Astrocyte of the spinal cord (primary cell): ENCODE measurements around the gene GPM6B.

ENCODE experiments used
- DNase-seq: peaks from one replicate; pipeline ENCODE4 v3.0.0; 2011; ENCODE audit warnings: low read depth, low spot score
- H3K4me3 ChIP-seq: 2 replicates; pipeline ENCODE4 v1.5.1; 2011; ENCODE audit warnings: low read depth, mild to moderate bottlenecking, low read length, moderate library complexity
- CTCF ChIP-seq: IDR thresholded peaks from 2 replicates; pipeline ENCODE4 v1.5.1; 2012; ENCODE audit warnings: low read depth, mild to moderate bottlenecking, low read length, inconsistent platforms
- in situ Hi-C: cut with HindIII; loops from 2 replicates; pipeline ENCODE4 v1.10.0; 2017; ENCODE audit warnings: low sequenced_read_pairs

GPM6B gene

GRCh38 chrX:13836575-13836974, 19.7 kb upstream of the GPM6B start:
- no peak for TF ChIP-seq CTCF
- H3K4me3 ChIP-seq, result no peak overlapping the region
- in situ Hi-C loops, result no loop called here
- no peak for DNase-seq

- DNase-seq, result no peak
- no peak for TF ChIP-seq CTCF
- in situ Hi-C loops, result no loop called here
These were observed 18.9 kb upstream of the GPM6B start for GRCh38 chrX:13835825-13836224.

GRCh38 chrX:13834355-13834754, 17.5 kb upstream of the GPM6B start:
- TF ChIP-seq CTCF, result no peak
- in situ Hi-C loops, result no loop called here
- no peak for DNase-seq

More at GRCh38 chrX:13835825-13836224, 18.9 kb upstream of the GPM6B start:
- no peak overlapping the region for H3K4me3 ChIP-seq

GRCh38 chrX:13829983-13830382, 13.1 kb upstream of the GPM6B start:
- no peak for DNase-seq
- no peak for TF ChIP-seq CTCF
- H3K4me3 ChIP-seq, result no peak overlapping the region
- in situ Hi-C loops, result no loop called here

More at GRCh38 chrX:13834355-13834754, 17.5 kb upstream of the GPM6B start:
- no peak overlapping the region for H3K4me3 ChIP-seq

- in situ Hi-C loops, result no loop called here
- no peak for DNase-seq
- no peak for TF ChIP-seq CTCF
- H3K4me3 ChIP-seq, result no peak overlapping the region
These were observed 11.5 kb upstream of the GPM6B start for GRCh38 chrX:13828392-13828791.

GRCh38 chrX:13827298-13828090, 10.6 kb upstream of the GPM6B start:
- no peak overlapping the region for H3K4me3 ChIP-seq
- in situ Hi-C loops, result no loop called here
- TF ChIP-seq CTCF, result no peak
- no peak for DNase-seq
